ENCODE results near the gene TAF10.

The TAF10 gene

GRCh38 chr11:6640985-6641701 lies 29.1 kb upstream of the TAF10 start:
- DNase-seq (ENCODE audit: low read depth in 2 of 2) = no peak

DNA sequence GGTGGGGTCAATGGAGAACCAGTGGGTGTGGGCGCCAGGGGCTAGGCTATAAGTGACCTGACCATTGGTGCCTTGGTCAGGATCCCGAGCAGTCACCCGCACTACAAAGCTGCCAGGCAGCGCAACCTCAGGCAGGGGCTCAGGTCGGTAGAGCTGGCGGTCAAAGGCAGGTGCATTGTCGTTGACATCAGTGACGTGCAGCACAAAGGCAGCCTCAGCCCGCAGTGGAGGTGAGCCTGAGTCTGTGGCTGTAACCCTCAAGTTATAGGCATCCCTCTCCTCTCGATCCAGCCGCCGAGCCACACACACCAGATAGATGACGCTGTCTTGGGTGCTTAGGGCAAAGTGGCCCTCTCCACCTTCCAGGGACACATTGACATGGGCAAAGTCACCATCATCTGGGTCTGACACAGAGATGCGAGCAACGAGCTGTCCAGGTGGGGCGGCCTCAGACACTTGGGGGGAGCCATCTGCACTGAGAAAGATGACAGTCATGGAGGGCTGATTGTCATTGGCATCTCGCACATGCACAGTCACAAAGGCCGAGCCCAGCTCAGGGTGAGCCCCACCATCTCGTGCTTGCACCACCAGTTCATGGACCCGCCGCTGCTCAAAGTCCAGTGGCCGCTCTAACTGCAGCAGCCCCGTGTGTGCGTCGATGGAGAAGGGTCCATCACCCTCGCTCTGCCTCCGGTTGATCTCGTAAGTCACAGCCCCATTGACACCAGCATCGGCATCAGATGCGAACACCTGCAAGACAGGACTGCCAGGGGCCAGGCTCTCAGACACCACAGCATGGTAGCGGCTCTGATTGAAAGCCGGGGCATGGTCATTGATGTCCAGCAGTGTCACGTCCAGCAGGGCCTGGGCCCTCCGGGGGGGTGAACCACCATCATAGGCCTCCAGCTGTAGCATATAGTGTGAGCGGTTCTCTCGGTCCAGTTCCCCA lies 28.3 kb upstream of the TAF10 start:
- DNase-seq (ENCODE audit: low read depth in 2 of 2) = no peak

GRCh38 chr11:6638429-6638828 lies 26.4 kb upstream of the TAF10 start:
- DNase-seq (ENCODE audit: low read depth in 2 of 2) = no peak

GRCh38 chr11:6637871-6638270 lies 25.9 kb upstream of the TAF10 start:
- DNase-seq (ENCODE audit: low read depth in 2 of 2) = no peak

DNA sequence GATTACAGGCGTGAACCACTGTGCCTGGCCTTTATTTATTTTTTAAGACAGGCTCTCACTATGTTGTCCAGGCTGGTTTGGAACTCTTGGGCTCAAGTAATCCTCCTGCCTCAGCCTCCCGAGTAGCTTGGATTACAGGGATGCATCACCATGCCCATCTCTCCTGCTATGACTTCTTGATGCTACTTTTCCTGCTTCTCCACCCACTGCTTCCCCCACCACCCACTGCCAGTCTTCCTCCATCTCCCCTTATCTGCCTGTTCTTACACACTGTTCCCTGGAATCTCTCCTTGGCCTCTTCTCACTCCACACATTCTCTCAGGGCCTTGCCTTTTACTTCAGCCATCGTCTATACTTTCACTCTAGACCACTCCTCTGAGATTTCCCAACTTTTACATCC lies 24.5 kb upstream of the TAF10 start:
- no peak for DNase-seq (ENCODE audit: low read depth in 2 of 2)

- no peak for DNase-seq (ENCODE audit: low read depth in 2 of 2)
These were observed 23.3 kb upstream of the TAF10 start for GRCh38 chr11:6635082-6635932.

DNA sequence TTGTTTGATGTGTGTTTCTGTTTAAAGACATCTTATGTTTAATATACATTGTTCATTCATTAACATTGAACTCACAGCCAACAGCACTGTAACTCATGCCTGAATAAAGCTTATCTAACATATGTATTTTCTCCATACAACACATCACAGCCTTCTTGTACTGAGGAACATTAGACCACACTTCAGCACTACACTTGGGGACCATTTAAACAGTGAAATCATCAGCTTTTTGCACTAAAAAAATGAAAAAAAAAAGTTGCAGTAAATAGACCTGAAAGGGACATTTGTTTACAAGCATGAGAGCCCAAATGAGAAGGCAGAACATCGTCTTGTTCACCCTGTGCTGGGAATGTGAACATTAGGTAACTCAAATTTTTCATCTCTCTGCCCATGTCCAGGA lies 22.5 kb upstream of the TAF10 start:
- DNase-seq (ENCODE audit: low read depth in 2 of 2) = no peak

DNA sequence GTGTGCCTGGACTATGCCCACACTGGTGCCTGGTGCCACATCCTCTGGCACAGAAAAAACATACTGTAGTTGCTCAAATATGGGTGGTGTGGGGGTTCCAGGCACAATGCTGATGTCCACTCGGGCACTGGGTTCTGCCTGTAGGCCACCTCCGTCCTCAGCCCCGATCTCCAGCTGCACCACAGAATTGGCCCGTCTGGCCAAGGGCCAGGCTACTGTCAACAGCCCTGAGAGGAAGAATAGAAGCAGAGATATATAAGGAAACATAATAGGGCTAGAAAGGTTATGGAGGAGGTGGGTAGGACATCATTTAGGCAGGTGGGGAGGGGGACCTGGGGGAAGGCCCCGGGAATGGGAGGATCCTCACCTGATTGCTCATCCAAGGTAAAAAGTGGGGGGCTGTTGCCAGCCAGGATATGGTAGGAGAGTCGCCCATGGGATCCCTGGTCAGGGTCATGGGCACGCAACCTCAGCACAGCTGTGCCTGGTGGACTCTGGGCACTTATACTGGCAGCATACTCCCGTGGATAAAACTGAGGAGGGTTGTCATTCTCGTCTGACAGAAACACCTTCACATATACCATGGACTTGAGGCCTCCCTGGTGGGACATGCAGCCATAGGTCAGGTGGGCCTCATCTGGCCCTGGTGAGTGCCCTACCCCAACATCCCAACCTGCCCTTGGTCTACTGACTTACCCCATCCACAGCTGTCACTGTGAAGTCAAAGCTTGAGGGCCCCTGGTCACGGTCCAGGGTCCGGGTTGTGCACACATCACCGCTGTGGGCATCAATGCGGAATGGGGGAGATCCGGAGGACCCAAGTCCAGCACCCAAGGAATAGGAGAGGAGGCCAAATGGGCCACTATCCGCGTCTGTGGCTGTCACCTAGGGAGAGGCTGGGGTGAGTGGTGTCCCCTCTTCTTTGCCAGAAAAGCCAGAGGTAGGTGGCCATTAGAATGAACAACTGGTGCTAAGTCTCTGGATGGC lies 21.7 kb upstream of the TAF10 start:
- no peak for DNase-seq (ENCODE audit: low read depth in 2 of 2)

DNA sequence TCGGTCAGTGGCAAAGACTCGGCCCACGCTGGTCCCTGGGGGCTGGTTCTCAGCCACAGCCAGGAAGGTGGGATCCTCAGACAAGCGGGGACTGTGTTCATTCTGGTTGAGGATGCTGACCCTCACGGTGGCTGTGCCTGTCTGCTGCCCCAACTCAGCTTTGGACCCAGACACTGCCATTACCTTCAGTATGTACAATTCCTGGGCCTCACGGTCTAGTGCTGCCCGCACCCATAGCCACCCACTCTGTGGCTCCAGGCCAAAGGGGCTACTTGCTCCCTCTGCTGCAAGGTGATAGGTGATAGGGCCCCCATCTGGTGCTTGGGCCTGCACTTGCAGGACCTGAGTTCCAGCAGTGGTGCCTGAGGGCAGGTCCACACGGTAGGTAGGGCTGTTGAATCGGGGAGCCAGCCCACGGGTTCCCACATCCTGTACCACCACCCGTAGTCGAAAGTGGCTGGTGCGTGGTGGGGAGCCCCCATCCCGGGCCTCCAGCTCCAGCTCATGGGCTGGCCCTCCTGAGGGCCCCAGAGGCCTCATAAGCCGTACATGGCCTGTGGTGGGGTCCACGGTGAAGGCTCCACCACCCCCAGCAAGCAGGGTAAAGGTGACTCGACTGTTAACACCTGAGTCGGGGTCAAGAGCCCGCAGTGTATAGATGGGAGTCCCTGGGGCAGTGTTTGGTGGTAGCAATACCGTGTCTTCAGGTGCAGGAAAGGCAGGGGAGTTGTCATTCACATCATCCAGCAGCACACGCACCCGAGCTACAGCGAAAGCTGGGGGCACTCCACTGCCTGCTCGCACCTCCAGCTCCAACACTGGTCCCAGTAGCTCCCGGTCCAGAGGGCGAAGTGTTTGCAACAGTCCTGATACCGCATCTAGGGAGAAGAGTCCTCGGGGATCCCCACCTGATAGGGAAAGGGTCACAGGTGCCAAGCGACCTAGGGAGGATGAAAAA lies 20.4 kb upstream of the TAF10 start:
- no peak for DNase-seq (ENCODE audit: low read depth in 2 of 2)

GRCh38 chr11:6631361-6631890 lies 19.4 kb upstream of the TAF10 start:
- no peak for DNase-seq (ENCODE audit: low read depth in 2 of 2)

- DNase-seq (ENCODE audit: low read depth in 2 of 2) = no peak
These were observed 18.7 kb upstream of the TAF10 start for GRCh38 chr11:6630632-6631291.

GRCh38 chr11:6629892-6630631 lies 18.0 kb upstream of the TAF10 start:
- DNase-seq (ENCODE audit: low read depth in 2 of 2) = no peak

DNA sequence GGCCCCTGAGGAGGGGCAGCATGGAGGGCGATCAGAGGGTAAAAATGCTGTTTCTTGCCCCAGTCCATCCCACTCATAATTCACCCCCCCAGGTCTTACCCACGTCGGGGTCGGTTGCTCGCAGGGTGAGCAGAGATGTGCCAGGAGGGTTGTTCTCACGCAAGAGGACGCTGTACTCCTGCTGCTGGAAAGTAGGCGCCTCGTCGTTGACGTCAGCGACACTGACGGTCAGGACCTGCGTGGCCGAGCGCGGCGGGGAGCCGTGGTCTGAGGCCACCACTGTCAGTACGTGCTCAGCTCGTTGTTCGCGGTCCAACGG lies 17.5 kb upstream of the TAF10 start:
- no peak for DNase-seq (ENCODE audit: low read depth in 2 of 2)

- DNase-seq (ENCODE audit: low read depth in 2 of 2) = no peak
These were observed 16.5 kb upstream of the TAF10 start for GRCh38 chr11:6628526-6628925.

DNA sequence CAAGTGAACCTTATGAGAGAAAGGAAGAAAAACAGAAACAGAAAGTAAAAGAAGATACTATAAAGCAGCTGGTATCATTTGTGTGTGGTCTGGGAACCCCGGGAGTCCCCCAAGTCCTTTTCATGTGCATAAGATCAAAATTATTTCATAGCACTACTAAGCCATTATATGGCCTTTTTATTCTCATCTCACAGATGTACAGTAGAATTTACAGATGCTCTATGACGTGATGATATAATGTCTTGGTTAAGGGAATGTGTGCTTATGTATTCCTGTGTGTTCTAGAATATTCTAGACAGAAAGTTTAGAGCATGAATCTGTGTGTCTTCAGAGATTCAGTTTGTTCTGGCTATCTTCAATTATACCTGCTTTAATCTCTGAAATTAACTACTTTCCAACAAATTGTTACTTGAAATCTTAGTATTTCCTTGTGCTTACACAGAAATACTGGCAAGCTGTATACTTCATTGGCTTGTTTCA lies 15.8 kb upstream of the TAF10 start:
- DNase-seq (ENCODE audit: low read depth in 2 of 2) = no peak

DNA sequence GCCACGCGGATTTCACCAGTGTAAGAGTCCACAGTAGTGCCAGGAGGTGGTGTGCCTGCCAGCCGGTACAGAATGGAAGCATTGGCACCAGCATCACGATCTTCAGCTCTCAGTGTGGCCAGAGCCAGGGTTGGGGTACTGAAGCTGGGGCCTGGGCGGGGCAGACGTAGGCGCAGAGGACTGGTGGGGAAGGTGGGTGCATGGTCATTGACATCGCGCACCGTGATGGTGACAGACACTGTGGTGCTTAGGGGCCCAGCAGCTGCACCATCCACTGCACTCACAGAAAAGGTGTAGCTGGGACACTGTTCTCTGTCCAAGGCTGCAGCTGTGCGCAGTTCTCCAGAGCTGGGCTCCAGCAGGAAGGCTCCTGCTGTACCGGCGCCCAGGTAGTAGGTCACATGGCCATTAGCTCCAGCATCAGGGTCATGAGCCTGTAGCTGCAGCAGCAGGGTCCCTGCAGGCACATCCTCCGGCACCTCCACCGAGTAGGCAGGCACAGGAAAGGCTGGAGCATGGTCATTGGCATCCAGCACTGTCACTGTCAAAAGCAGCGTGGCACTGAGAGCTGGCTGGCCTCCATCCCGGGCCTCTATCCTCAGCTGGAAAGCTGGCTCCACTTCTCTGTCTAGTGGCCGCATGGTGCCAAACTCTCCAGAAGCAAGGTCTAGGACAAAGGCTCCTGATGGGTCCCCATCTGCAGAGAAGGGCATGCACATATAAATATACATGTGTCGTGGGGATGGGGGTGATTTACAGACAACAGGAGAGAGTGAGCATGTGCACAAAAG lies 15.2 kb upstream of the TAF10 start:
- DNase-seq (ENCODE audit: low read depth in 2 of 2) = no peak

- DNase-seq (ENCODE audit: low read depth in 2 of 2) = no peak
These were observed 13.9 kb upstream of the TAF10 start for GRCh38 chr11:6625832-6626420.

Measured in activated CD8-positive, alpha-beta memory T cell treated with anti-CD3 and anti-CD28 coated beads for 4 hours (primary cell).